ENCODE data around the gene CACNA1E.

Gene CACNA1E

GRCh38 chr1:181587870-181588438, 104.6 kb downstream of the CACNA1E start:
- no peak overlapping the region for H2AK5ac ChIP-seq (ENCODE audit: low read length)
- no peak overlapping the region for H3K27ac ChIP-seq (ENCODE audit: low read depth, low read length)
- no peaks in the 10 kb centered on the region for H3K79me2 ChIP-seq (ENCODE audit: control insufficient read depth, insufficient read depth, low read length)
- H2BK120ac ChIP-seq (ENCODE audit: low read depth, low read length): no peak overlapping the region
- H2BK5ac ChIP-seq (ENCODE audit: low read length): no peak overlapping the region
- H3K36me3 ChIP-seq (ENCODE audit: control insufficient read depth, insufficient read depth, low read length): no peaks in the 10 kb centered on the region
- no peak overlapping the region for H2BK15ac ChIP-seq (replicated peaks; ENCODE audit: low read depth)
- no peak overlapping the region for H3K9ac ChIP-seq (ENCODE audit: low read length)
- no peak overlapping the region for H4K8ac ChIP-seq (ENCODE audit: low read depth, low read length)
- H3K27me3 ChIP-seq (ENCODE audit: insufficient read depth, low read length, poor library complexity): no peaks in the 10 kb centered on the region
- no peak overlapping the region for H4K5ac ChIP-seq (ENCODE audit: low read length)
- no peak overlapping the region for H3K4me3 ChIP-seq (ENCODE audit: low read length)
- H3K4ac ChIP-seq (ENCODE audit: low read depth, low read length): no peak overlapping the region
- no CpG with 5 or more reads among the region's 10 CpGs for WGBS (ENCODE audit: extremely low coverage, insufficient coverage, low lambda C conversion rate)
- H3K4me1 ChIP-seq (ENCODE audit: control insufficient read depth, low read depth, low read length): no peaks in the 10 kb centered on the region
- H3K23ac ChIP-seq (ENCODE audit: low read length): no peak overlapping the region
- H3K18ac ChIP-seq (ENCODE audit: low read length): no peak overlapping the region
- H3K56ac ChIP-seq (ENCODE audit: low read length): no peak overlapping the region
- no peaks in the 10 kb centered on the region for H3K79me1 ChIP-seq (ENCODE audit: low read length)
- no peak for DNase-seq
- no peak overlapping the region for H3K4me2 ChIP-seq (ENCODE audit: low read length)

GRCh38 chr1:181588631-181589030, 105.3 kb downstream of the CACNA1E start:
- Histone ChIP-seq H3K4ac (ENCODE audit: low read depth, low read length) (no peak overlapping the region), H3K36me3 (ENCODE audit: control insufficient read depth, insufficient read depth, low read length) (no peaks in the 10 kb centered on the region), H2BK15ac (replicated peaks; ENCODE audit: low read depth) (no peak overlapping the region), H3K79me2 (ENCODE audit: control insufficient read depth, insufficient read depth, low read length) (no peaks in the 10 kb centered on the region), H3K4me1 (ENCODE audit: control insufficient read depth, low read depth, low read length) (no peaks in the 10 kb centered on the region), H2BK5ac (ENCODE audit: low read length) (no peak overlapping the region), H3K27ac (ENCODE audit: low read depth, low read length) (no peak overlapping the region), H2AK5ac (ENCODE audit: low read length) (no peak overlapping the region), H2BK120ac (ENCODE audit: low read depth, low read length) (no peak overlapping the region), H3K4me3 (ENCODE audit: low read length) (no peak overlapping the region), H3K56ac (ENCODE audit: low read length) (no peak overlapping the region), H3K23ac (ENCODE audit: low read length) (no peak overlapping the region), H3K18ac (ENCODE audit: low read length) (no peak overlapping the region), H4K5ac (ENCODE audit: low read length) (no peak overlapping the region), H3K79me1 (ENCODE audit: low read length) (no peaks in the 10 kb centered on the region), H4K8ac (ENCODE audit: low read depth, low read length) (no peak overlapping the region), H3K27me3 (ENCODE audit: insufficient read depth, low read length, poor library complexity) (no peaks in the 10 kb centered on the region), H3K4me2 (ENCODE audit: low read length) (no peak overlapping the region), H3K9ac (ENCODE audit: low read length) (no peak overlapping the region)
- no CpG with 5 or more reads among the region's 4 CpGs for WGBS (ENCODE audit: extremely low coverage, insufficient coverage, low lambda C conversion rate)
- no peak for DNase-seq

- Histone ChIP-seq H3K79me1 (ENCODE audit: low read length) (no peaks in the 10 kb centered on the region), H3K4me2 (ENCODE audit: low read length) (no peak overlapping the region), H4K5ac (ENCODE audit: low read length) (no peak overlapping the region), H2BK120ac (ENCODE audit: low read depth, low read length) (no peak overlapping the region), H3K27ac (ENCODE audit: low read depth, low read length) (no peak overlapping the region), H3K4me3 (ENCODE audit: low read length) (no peak overlapping the region), H4K8ac (ENCODE audit: low read depth, low read length) (no peak overlapping the region), H3K56ac (ENCODE audit: low read length) (no peak overlapping the region), H3K18ac (ENCODE audit: low read length) (no peak overlapping the region), H3K4ac (ENCODE audit: low read depth, low read length) (no peak overlapping the region), H3K9ac (ENCODE audit: low read length) (no peak overlapping the region), H3K27me3 (ENCODE audit: insufficient read depth, low read length, poor library complexity) (no peaks in the 10 kb centered on the region), H3K36me3 (ENCODE audit: control insufficient read depth, insufficient read depth, low read length) (no peaks in the 10 kb centered on the region), H3K23ac (ENCODE audit: low read length) (no peak overlapping the region), H2BK15ac (replicated peaks; ENCODE audit: low read depth) (no peak overlapping the region), H3K4me1 (ENCODE audit: control insufficient read depth, low read depth, low read length) (no peaks in the 10 kb centered on the region), H3K79me2 (ENCODE audit: control insufficient read depth, insufficient read depth, low read length) (no peaks in the 10 kb centered on the region), H2AK5ac (ENCODE audit: low read length) (no peak overlapping the region), H2BK5ac (ENCODE audit: low read length) (no peak overlapping the region)
- DNase-seq: peak; percentile 18
- WGBS (ENCODE audit: extremely low coverage, insufficient coverage, low lambda C conversion rate): no CpG with 5 or more reads among the region's 6 CpGs
Measured at GRCh38 chr1:181592255-181592859, 109.0 kb downstream of the CACNA1E start.

- H3K18ac ChIP-seq (ENCODE audit: low read length): no peak overlapping the region
- H3K23ac ChIP-seq (ENCODE audit: low read length): no peak overlapping the region
- no peaks in the 10 kb centered on the region for H3K27me3 ChIP-seq (ENCODE audit: insufficient read depth, low read length, poor library complexity)
Measured at GRCh38 chr1:181593042-181593441, 109.7 kb downstream of the CACNA1E start.

GRCh38 chr1:181594553-181594952, 111.2 kb downstream of the CACNA1E start:
- Histone ChIP-seq H4K5ac (ENCODE audit: low read length) (no peak overlapping the region), H4K8ac (ENCODE audit: low read depth, low read length) (no peak overlapping the region), H3K79me1 (ENCODE audit: low read length) (no peaks in the 10 kb centered on the region), H3K4me2 (ENCODE audit: low read length) (no peak overlapping the region), H2AK5ac (ENCODE audit: low read length) (no peak overlapping the region), H3K4me3 (ENCODE audit: low read length) (no peak overlapping the region), H3K9ac (ENCODE audit: low read length) (no peak overlapping the region), H3K27ac (ENCODE audit: low read depth, low read length) (no peak overlapping the region), H3K56ac (ENCODE audit: low read length) (no peak overlapping the region), H3K79me2 (ENCODE audit: control insufficient read depth, insufficient read depth, low read length) (no peaks in the 10 kb centered on the region), H3K27me3 (ENCODE audit: insufficient read depth, low read length, poor library complexity) (no peaks in the 10 kb centered on the region), H3K36me3 (ENCODE audit: control insufficient read depth, insufficient read depth, low read length) (no peaks in the 10 kb centered on the region), H2BK120ac (ENCODE audit: low read depth, low read length) (no peak overlapping the region), H2BK5ac (ENCODE audit: low read length) (no peak overlapping the region), H3K18ac (ENCODE audit: low read length) (no peak overlapping the region), H3K4ac (ENCODE audit: low read depth, low read length) (no peak overlapping the region), H3K4me1 (ENCODE audit: control insufficient read depth, low read depth, low read length) (no peaks in the 10 kb centered on the region), H3K23ac (ENCODE audit: low read length) (no peak overlapping the region), H2BK15ac (replicated peaks; ENCODE audit: low read depth) (no peak overlapping the region)
- DNase-seq: no peak
- no CpG with 5 or more reads among the region's 5 CpGs for WGBS (ENCODE audit: extremely low coverage, insufficient coverage, low lambda C conversion rate)

More at GRCh38 chr1:181593042-181593441, 109.7 kb downstream of the CACNA1E start:
- Histone ChIP-seq H3K27ac (ENCODE audit: low read depth, low read length) (no peak overlapping the region), H3K9ac (ENCODE audit: low read length) (no peak overlapping the region), H4K8ac (ENCODE audit: low read depth, low read length) (no peak overlapping the region), H2BK120ac (ENCODE audit: low read depth, low read length) (no peak overlapping the region), H4K5ac (ENCODE audit: low read length) (no peak overlapping the region), H3K36me3 (ENCODE audit: control insufficient read depth, insufficient read depth, low read length) (no peaks in the 10 kb centered on the region), H3K79me2 (ENCODE audit: control insufficient read depth, insufficient read depth, low read length) (no peaks in the 10 kb centered on the region), H3K79me1 (ENCODE audit: low read length) (no peaks in the 10 kb centered on the region), H2AK5ac (ENCODE audit: low read length) (no peak overlapping the region), H2BK15ac (replicated peaks; ENCODE audit: low read depth) (no peak overlapping the region), H3K4ac (ENCODE audit: low read depth, low read length) (no peak overlapping the region), H3K4me3 (ENCODE audit: low read length) (no peak overlapping the region), H3K4me1 (ENCODE audit: control insufficient read depth, low read depth, low read length) (no peaks in the 10 kb centered on the region), H3K56ac (ENCODE audit: low read length) (no peak overlapping the region), H2BK5ac (ENCODE audit: low read length) (no peak overlapping the region), H3K4me2 (ENCODE audit: low read length) (no peak overlapping the region)
- WGBS (ENCODE audit: extremely low coverage, insufficient coverage, low lambda C conversion rate): no CpG with 5 or more reads among the region's 4 CpGs
- DNase-seq: no peak

GRCh38 chr1:181595234-181595633, 111.9 kb downstream of the CACNA1E start:
- no peaks in the 10 kb centered on the region for H3K36me3 ChIP-seq (ENCODE audit: control insufficient read depth, insufficient read depth, low read length)
- H3K4me2 ChIP-seq (ENCODE audit: low read length): no peak overlapping the region
- no peak overlapping the region for H3K23ac ChIP-seq (ENCODE audit: low read length)
- no peak overlapping the region for H4K8ac ChIP-seq (ENCODE audit: low read depth, low read length)
- H3K56ac ChIP-seq (ENCODE audit: low read length): no peak overlapping the region
- DNase-seq: no peak
- no peak overlapping the region for H2BK15ac ChIP-seq (replicated peaks; ENCODE audit: low read depth)
- no peaks in the 10 kb centered on the region for H3K79me2 ChIP-seq (ENCODE audit: control insufficient read depth, insufficient read depth, low read length)
- no peak overlapping the region for H3K27ac ChIP-seq (ENCODE audit: low read depth, low read length)
- no peak overlapping the region for H3K18ac ChIP-seq (ENCODE audit: low read length)
- no peak overlapping the region for H4K5ac ChIP-seq (ENCODE audit: low read length)
- H3K9ac ChIP-seq (ENCODE audit: low read length): no peak overlapping the region
- H2AK5ac ChIP-seq (ENCODE audit: low read length): no peak overlapping the region
- no peak overlapping the region for H3K4me3 ChIP-seq (ENCODE audit: low read length)
- H3K79me1 ChIP-seq (ENCODE audit: low read length): no peaks in the 10 kb centered on the region
- no peaks in the 10 kb centered on the region for H3K4me1 ChIP-seq (ENCODE audit: control insufficient read depth, low read depth, low read length)
- H3K4ac ChIP-seq (ENCODE audit: low read depth, low read length): no peak overlapping the region
- no peaks in the 10 kb centered on the region for H3K27me3 ChIP-seq (ENCODE audit: insufficient read depth, low read length, poor library complexity)
- H2BK120ac ChIP-seq (ENCODE audit: low read depth, low read length): no peak overlapping the region
- H2BK5ac ChIP-seq (ENCODE audit: low read length): no peak overlapping the region
- no CpG with 5 or more reads among the region's 6 CpGs for WGBS (ENCODE audit: extremely low coverage, insufficient coverage, low lambda C conversion rate)
